ENCODE results near the gene ETS1. TPM values are rescaled to one million over a fixed set of nuclear protein-coding genes. Genes with fewer than 3 reads are reported as not detected.
A peak's percentile ranks its signal among the peaks of the same experiment; 100 is the strongest.

The ETS1 gene
- total and polyA plus RNA-seq, 11 donors = 18.4 to 101 (median 45.3) TPM

- intact Hi-C loops (cut with DNase I) = no loop called here
- ATAC-seq = no peak
Observed at GRCh38 chr11:128567130-128567529, 20.2 kb downstream of the ETS1 start.

DNA sequence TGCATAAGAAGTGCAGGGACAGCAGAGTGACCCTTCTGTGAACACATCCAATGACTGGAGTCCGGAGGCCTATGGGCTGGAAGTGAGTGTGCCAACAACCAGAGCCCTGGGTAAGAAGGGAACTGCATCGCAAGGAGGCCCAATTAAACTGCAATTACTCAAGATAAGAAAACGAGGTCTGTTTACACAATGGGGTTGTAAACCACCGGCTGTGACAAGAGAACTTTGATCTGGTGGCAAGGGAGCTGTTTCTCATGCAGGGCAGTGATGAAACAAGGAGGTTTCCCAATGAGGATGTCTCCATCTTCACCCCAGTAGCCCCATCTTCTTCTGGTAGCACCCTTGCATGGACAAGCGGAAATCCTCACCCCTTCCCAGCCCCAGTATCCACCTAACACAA lies 21.5 kb downstream of the ETS1 start:
- Histone ChIP-seq H3K4me3 (peak overlapping the region in 4 of 12 donors; percentile 21 to 36 (median 32)), H3K4me1 (peaks cover 0 to 62% (median 21%) of the 10 kb centered on the region in 12 donors), H3K9me3 (no peaks in the 10 kb centered on the region), H3K27me3 (no peaks in the 10 kb centered on the region), H3K36me3 (no peaks in the 10 kb centered on the region), H3K27ac (peak overlapping the region in 7 of 12 donors; percentile 0 to 57 (median 26))
- no peak for ATAC-seq
- DNase-seq = no peak
- no peak for TF ChIP-seq POLR2A (IDR thresholded peaks at IDR 0.05)
- TF ChIP-seq, protein P1, sequence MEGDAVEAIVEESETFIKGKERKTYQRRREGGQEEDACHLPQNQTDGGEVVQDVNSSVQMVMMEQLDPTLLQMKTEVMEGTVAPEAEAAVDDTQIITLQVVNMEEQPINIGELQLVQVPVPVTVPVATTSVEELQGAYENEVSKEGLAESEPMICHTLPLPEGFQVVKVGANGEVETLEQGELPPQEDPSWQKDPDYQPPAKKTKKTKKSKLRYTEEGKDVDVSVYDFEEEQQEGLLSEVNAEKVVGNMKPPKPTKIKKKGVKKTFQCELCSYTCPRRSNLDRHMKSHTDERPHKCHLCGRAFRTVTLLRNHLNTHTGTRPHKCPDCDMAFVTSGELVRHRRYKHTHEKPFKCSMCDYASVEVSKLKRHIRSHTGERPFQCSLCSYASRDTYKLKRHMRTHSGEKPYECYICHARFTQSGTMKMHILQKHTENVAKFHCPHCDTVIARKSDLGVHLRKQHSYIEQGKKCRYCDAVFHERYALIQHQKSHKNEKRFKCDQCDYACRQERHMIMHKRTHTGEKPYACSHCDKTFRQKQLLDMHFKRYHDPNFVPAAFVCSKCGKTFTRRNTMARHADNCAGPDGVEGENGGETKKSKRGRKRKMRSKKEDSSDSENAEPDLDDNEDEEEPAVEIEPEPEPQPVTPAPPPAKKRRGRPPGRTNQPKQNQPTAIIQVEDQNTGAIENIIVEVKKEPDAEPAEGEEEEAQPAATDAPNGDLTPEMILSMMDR (IDR thresholded peaks at IDR 0.05) = no peak
- intact Hi-C loops (cut with DNase I) = no loop called here
- WGBS, 4 donors = 69 to 84% (median 76%) methylated on average over 5 of the region's 5 CpGs

More at GRCh38 chr11:128567130-128567529, 20.2 kb downstream of the ETS1 start:
- peak overlapping the region in 5 of 12 donors; percentile 50 to 85 (median 78) for H3K27ac ChIP-seq
- no peak for DNase-seq
- H3K4me1 ChIP-seq = peaks cover 0 to 67% (median 23%) of the 10 kb centered on the region in 12 donors
- H3K4me3 ChIP-seq = no peak overlapping the region
- TF ChIP-seq, protein P1 (IDR thresholded peaks at IDR 0.05) = no peak
- no peak for TF ChIP-seq POLR2A (IDR thresholded peaks at IDR 0.05)
- H3K36me3 ChIP-seq = no peaks in the 10 kb centered on the region
- 84 to 94% (median 88%) methylated on average over 3 of the region's 3 CpGs for WGBS, 4 donors
- no peaks in the 10 kb centered on the region for H3K27me3 ChIP-seq
- no peaks in the 10 kb centered on the region for H3K9me3 ChIP-seq

DNA sequence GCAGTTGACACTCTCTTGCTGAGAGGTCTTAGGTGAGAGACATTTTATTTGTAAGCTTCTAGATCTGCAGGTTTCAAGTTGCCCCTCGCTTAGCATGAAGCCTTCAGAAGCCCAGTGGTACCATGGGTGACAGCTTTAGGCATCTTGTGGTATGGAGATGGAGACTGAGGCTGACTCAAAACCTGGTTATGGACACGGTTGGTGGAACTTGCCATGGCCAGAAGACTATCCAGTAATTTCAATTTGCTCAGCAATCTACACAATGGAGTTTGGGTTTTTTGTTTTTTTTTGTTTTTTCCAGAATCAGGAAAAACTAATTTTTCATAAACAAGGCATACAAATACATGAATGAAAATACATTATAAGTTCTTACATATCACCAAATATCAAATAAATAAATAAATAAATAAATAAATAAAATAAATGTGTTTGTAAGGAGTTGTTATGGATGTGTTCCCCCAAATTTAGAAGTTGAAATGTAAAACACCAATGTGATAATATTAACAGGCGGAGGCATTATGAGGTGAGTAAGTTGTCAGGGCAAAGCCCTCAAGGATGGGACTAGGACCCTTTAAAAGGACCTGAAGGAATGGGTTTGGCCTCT lies 22.6 kb downstream of the ETS1 start:
- TF ChIP-seq, protein P1 (IDR thresholded peaks at IDR 0.05) = no peak
- no peak for TF ChIP-seq POLR2A (IDR thresholded peaks at IDR 0.05)
- ATAC-seq (no peak), DNase-seq (no peak)
- peaks cover 0 to 53% (median 20%) of the 10 kb centered on the region in 12 donors for H3K4me1 ChIP-seq
- peak overlapping the region in 8 of 12 donors; percentile 0 to 63 (median 48) for H3K27ac ChIP-seq
- 83 to 95% (median 90%) methylated on average over 3 of the region's 3 CpGs for WGBS, 4 donors
- H3K9me3 ChIP-seq = no peaks in the 10 kb centered on the region
- H3K36me3 ChIP-seq = no peaks in the 10 kb centered on the region
- peak overlapping the region in 3 of 12 donors; percentile 21 to 36 (median 35) for H3K4me3 ChIP-seq
- H3K27me3 ChIP-seq = no peaks in the 10 kb centered on the region
- intact Hi-C loops (cut with DNase I) = loop anchor here in 2 of 10 donors (5.0 kb wide), 2 partner anchors 53 to 58 kb away; no protein-coding TSS in a partner anchor

DNA sequence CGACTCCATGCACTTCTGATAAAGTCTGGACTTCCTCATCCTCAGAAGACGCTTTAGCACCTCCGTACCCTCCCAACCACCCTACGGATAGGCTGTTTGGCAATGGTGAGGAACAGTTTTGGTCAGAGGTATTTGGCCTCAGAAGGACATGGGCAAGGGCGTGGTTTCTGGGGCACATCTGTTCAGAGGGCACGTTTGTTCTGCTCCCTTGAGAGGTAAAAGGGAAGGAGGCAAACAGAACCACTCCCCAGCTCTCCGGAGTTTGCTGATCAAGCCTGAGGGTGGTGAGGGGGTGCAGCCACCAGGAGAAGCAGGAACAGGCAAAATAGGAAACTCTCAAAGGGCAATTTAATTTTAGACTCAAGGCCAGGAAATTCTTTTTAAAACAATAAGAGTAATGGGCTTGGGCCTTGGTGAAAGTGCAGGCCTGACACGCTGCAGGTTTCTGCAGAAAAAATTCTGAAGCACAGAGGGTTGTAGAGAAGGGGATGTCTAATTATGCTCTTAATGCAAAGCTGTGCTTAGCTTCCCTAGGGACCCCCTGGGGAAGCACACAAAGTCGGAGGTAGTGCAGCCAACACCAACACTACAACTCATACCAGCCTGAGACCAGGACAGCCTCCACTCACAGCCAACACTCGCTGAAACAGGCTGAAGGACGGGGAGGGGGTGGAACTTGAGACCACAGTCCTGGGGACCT lies 23.3 kb downstream of the ETS1 start:
- peaks cover 0 to 47% (median 17%) of the 10 kb centered on the region in 12 donors for H3K4me1 ChIP-seq
- H3K9me3 ChIP-seq = no peaks in the 10 kb centered on the region
- DNase-seq (no peak), ATAC-seq (peak in 3 of 4 donors; percentile 17 to 36 (median 23))
- H3K36me3 ChIP-seq = no peaks in the 10 kb centered on the region
- WGBS, 4 donors = 60 to 72% (median 63%) methylated on average over 11 of the region's 11 CpGs
- TF ChIP-seq, protein P1 (IDR thresholded peaks at IDR 0.05) = no peak
- no peak for TF ChIP-seq POLR2A (IDR thresholded peaks at IDR 0.05)
- no peak overlapping the region for H3K4me3 ChIP-seq
- H3K27ac ChIP-seq = peak overlapping the region in 8 of 12 donors; percentile 30 to 63 (median 48)
- intact Hi-C loops (cut with DNase I) = loop anchor here in 2 of 10 donors (5.0 kb wide), 2 partner anchors 53 to 58 kb away; no protein-coding TSS in a partner anchor
- no peaks in the 10 kb centered on the region for H3K27me3 ChIP-seq

All from heart left ventricle (tissue), 16 donors.